Uterus (tissue), 4 donors: ENCODE measurements around the gene SLC2A10. TPM values are rescaled to one million over a fixed set of nuclear protein-coding genes. Genes with fewer than 3 reads are reported as not detected.

Experiments used
- DNase-seq, 2 donors: peaks; one replicate each; pipeline ENCODE4 v3.0.0-alpha.2; 2019 to 2020
- H3K27ac ChIP-seq, 2 donors: fragments of 200-600 bp; sonication (generic); 1 replicate in 1 of 2; 2 replicates in 1 of 2; pipeline ENCODE4 v1.5.1; 2016 to 2018
- H3K27me3 ChIP-seq, 2 donors: fragments of 200-600 bp; sonication (generic); one replicate each; pipeline ENCODE4 v1.5.1; 2018 to 2019; ENCODE audit warnings: control low read depth in 1 of 2
- H3K36me3 ChIP-seq, 2 donors: fragments of 200-600 bp; sonication (generic); one replicate each; pipeline ENCODE4 v1.5.1; 2019; ENCODE audit warnings: control low read depth in 1 of 2
- H3K4me1 ChIP-seq, 2 donors: fragments of 200-600 bp; sonication (generic); one replicate each; pipeline ENCODE4 v1.5.1; 2018 to 2019; ENCODE audit warnings: control low read depth in 1 of 2
- H3K4me3 ChIP-seq, 2 donors: fragments of 200-600 bp; sonication (generic); 1 replicate in 1 of 2; 2 replicates in 1 of 2; pipeline ENCODE4 v1.5.1; 2018 to 2019; ENCODE audit warnings: mild to moderate bottlenecking in 1 of 2
- H3K9me3 ChIP-seq, 2 donors: fragments of 200-600 bp; sonication (generic); one replicate each; pipeline ENCODE4 v1.5.1; 2019; ENCODE audit warnings: control low read depth in 1 of 2
- CTCF ChIP-seq, 4 experiments: fragments of 200-600 bp in 2 of 4; fragments of 450-650 bp in 2 of 4; sonication (generic) in 2 of 4; IDR thresholded peaks; one replicate each; pipeline ENCODE4 v1.5.1; 2016 to 2019; ENCODE audit warnings: antibody characterized with exemption in 4 of 4, mild to moderate bottlenecking in 2 of 4, moderate library complexity in 1 of 4
- POLR2A ChIP-seq, 2 donors: fragments of 450-650 bp; IDR thresholded peaks; one replicate each; pipeline ENCODE4 v1.6.1; 2016; ENCODE audit warnings: antibody characterized with exemption in 2 of 2, mild to moderate bottlenecking in 1 of 2, moderate library complexity in 1 of 2
- intact Hi-C: fragments of 100-400 bp; cut with DNase I; formaldehyde crosslinking; loops from one replicate; pipeline ENCODE4 v1.15.1; 2023; ENCODE audit warnings: low total_unique reads
- total RNA-seq, 4 donors: library from RNA; depleted of rRNA in 3 of 4; stranded (reverse); fragments of >200 nt in 3 of 4; gene quantifications; one replicate each; pipeline versions ENCODE4 v1.1.0 to v1.2.4, GENCODE V29; 2014 to 2023
- donor health status: DM: yes; HTN: yes; CAD: no.

Gene SLC2A10
- total RNA-seq, 4 donors from 2014 or later, result 1.3 to 32.3 (median 12.6) TPM

GRCh38 chr20:46666306-46666705 is 43.1 kb upstream of the SLC2A10 start:
- H3K9me3 ChIP-seq, result no peaks in the 10 kb centered on the region
- TF ChIP-seq POLR2A (IDR thresholded peaks at IDR 0.05) (no peak), CTCF (IDR thresholded peaks at IDR 0.05) (no peak)

GRCh38 chr20:46666818-46667515 is 42.5 kb upstream of the SLC2A10 start:
- no peak overlapping the region for H3K4me3 ChIP-seq

More at GRCh38 chr20:46666306-46666705, 43.1 kb upstream of the SLC2A10 start:
- no peaks in the 10 kb centered on the region for H3K4me1 ChIP-seq
- no peak overlapping the region for H3K4me3 ChIP-seq
- no peaks in the 10 kb centered on the region for H3K36me3 ChIP-seq
- no peak for DNase-seq
- intact Hi-C loops, result no loop called here
- no peak overlapping the region for H3K27ac ChIP-seq
- H3K27me3 ChIP-seq, result no peaks in the 10 kb centered on the region

GRCh38 chr20:46670228-46670584 is 39.2 kb upstream of the SLC2A10 start:
- H3K9me3 ChIP-seq, result no peaks in the 10 kb centered on the region
- intact Hi-C loops, result no loop called here
- H3K27me3 ChIP-seq, result no peaks in the 10 kb centered on the region
- no peak for DNase-seq
- H3K4me3 ChIP-seq, result no peak overlapping the region
- H3K4me1 ChIP-seq, result no peaks in the 10 kb centered on the region
- H3K27ac ChIP-seq, result no peak overlapping the region
- no peaks in the 10 kb centered on the region for H3K36me3 ChIP-seq
- TF ChIP-seq CTCF (IDR thresholded peaks at IDR 0.05) (no peak), POLR2A (IDR thresholded peaks at IDR 0.05) (no peak)

More at GRCh38 chr20:46666818-46667515, 42.5 kb upstream of the SLC2A10 start:
- no peak for TF ChIP-seq POLR2A (IDR thresholded peaks at IDR 0.05)
- TF ChIP-seq CTCF (IDR thresholded peaks at IDR 0.05), result no peak
- no peaks in the 10 kb centered on the region for H3K9me3 ChIP-seq
- no peaks in the 10 kb centered on the region for H3K4me1 ChIP-seq
- DNase-seq, result no peak
- H3K27ac ChIP-seq, result no peak overlapping the region
- intact Hi-C loops, result no loop called here
- H3K27me3 ChIP-seq, result no peaks in the 10 kb centered on the region
- no peaks in the 10 kb centered on the region for H3K36me3 ChIP-seq

- Histone ChIP-seq H3K27me3 (no peaks in the 10 kb centered on the region), H3K27ac (no peak overlapping the region), H3K4me1 (no peaks in the 10 kb centered on the region), H3K9me3 (no peaks in the 10 kb centered on the region), H3K36me3 (no peaks in the 10 kb centered on the region), H3K4me3 (no peak overlapping the region)
- intact Hi-C loops, result no loop called here
- TF ChIP-seq POLR2A (IDR thresholded peaks at IDR 0.05), result no peak
- no peak for TF ChIP-seq CTCF (IDR thresholded peaks at IDR 0.05)
- no peak for DNase-seq
Measured at GRCh38 chr20:46670585-46671584, 38.6 kb upstream of the SLC2A10 start.
